HepG2 (cell line): ENCODE measurements around the gene FAM222A. TPM values are rescaled to one million over a fixed set of nuclear protein-coding genes. Genes with fewer than 3 reads are reported as not detected.

Experiments used
- ATF5 ChIP-seq: sonication (generic); formaldehyde crosslinking; IDR thresholded peaks from 2 replicates; pipeline ENCODE4 v1.4.0; 2020; ENCODE audit warnings: mild to moderate bottlenecking, low read depth, missing genetic modification reagents
- FUBP1 ChIP-seq: sonication (generic); formaldehyde crosslinking; IDR thresholded peaks from 2 replicates; pipeline ENCODE4 v1.5.1; 2020; ENCODE audit warnings: missing genetic modification reagents, mild to moderate bottlenecking, borderline replicate concordance
- NFATC3 ChIP-seq: sonication (generic); formaldehyde crosslinking; IDR thresholded peaks from 2 replicates; pipeline ENCODE4 v1.5.1; 2020; ENCODE audit warnings: mild to moderate bottlenecking, missing genetic modification reagents
- PHF21A ChIP-seq: sonication (generic); formaldehyde crosslinking; IDR thresholded peaks from 2 replicates; pipeline ENCODE4 v1.5.0; 2020; ENCODE audit warnings: mild to moderate bottlenecking, missing genetic modification reagents
- SAFB2 ChIP-seq: sonication (generic); formaldehyde crosslinking; IDR thresholded peaks from 2 replicates; pipeline ENCODE4 v1.5.1; 2020; ENCODE audit warnings: missing genetic modification reagents, low read depth, mild to moderate bottlenecking, borderline replicate concordance
- SNAPC5 ChIP-seq: sonication (generic); formaldehyde crosslinking; IDR thresholded peaks from 2 replicates; pipeline ENCODE4 v1.8.1; 2023; ENCODE audit warnings: mild to moderate bottlenecking, missing genetic modification reagents, borderline replicate concordance
- TBX2 ChIP-seq: sonication (generic); formaldehyde crosslinking; IDR thresholded peaks from 2 replicates; pipeline ENCODE4 v1.5.0; 2020; ENCODE audit warnings: missing genetic modification reagents, mild to moderate bottlenecking, borderline replicate concordance
- ZFAT ChIP-seq: sonication (generic); formaldehyde crosslinking; conservative IDR thresholded peaks from 2 replicates; pipeline ENCODE4 v1.8.1; 2023; ENCODE audit warnings: missing genetic modification reagents, inconsistent platforms
- ZKSCAN5 ChIP-seq: sonication (generic); formaldehyde crosslinking; IDR thresholded peaks from 2 replicates; pipeline ENCODE4 v1.5.1; 2020; ENCODE audit warnings: mild to moderate bottlenecking, missing genetic modification reagents
- ZMYM3 ChIP-seq: sonication (generic); formaldehyde crosslinking; IDR thresholded peaks from 2 replicates; pipeline ENCODE4 v1.5.1; 2020; ENCODE audit warnings: mild to moderate bottlenecking, missing genetic modification reagents
- ZNF280B ChIP-seq: sonication (generic); formaldehyde crosslinking; IDR thresholded peaks from 2 replicates; pipeline ENCODE4 v1.5.0; 2020; ENCODE audit warnings: missing genetic modification reagents, mild to moderate bottlenecking, borderline replicate concordance
- polyA plus RNA-seq, 8 experiments: library from polyadenylated mRNA; depleted of rRNA in 3 of 8; stranded (reverse) in 7 of 8; unstranded in 1 of 8; fragments of >200 nt; fragmentation: Illumina TruSeq in 4 of 8; extraction: Trizol in 4 of 8; gene quantifications; 2 replicates each; pipeline versions ENCODE4 v1.2.1 to v1.2.3, GENCODE V29; 2011 to 2016; ENCODE audit warnings: low read depth in 4 of 8, missing spikeins in 1 of 8, mixed read lengths in 1 of 8; ENCODE audit not compliant: insufficient read depth in 1 of 8
- total RNA-seq, 5 experiments: library from RNA; depleted of rRNA; stranded (reverse); fragments of >200 nt; fragmentation: Illumina TruSeq; extraction: Trizol; gene quantifications; 2 replicates each; pipeline ENCODE4 v1.2.3, GENCODE V29; 2016; ENCODE audit warnings: low read depth in 1 of 5
- TF ChIP-seq, protein P1 (sequence below): sonication (generic); formaldehyde crosslinking; IDR thresholded peaks from 2 replicates; pipeline ENCODE4 v1.8.0; 2022; ENCODE audit warnings: missing genetic modification reagents, low read depth, mild to moderate bottlenecking, borderline replicate concordance
- TF ChIP-seq, protein P2 (sequence below): sonication (generic); formaldehyde crosslinking; IDR thresholded peaks from 2 replicates; pipeline ENCODE4 v1.4.0; 2020; ENCODE audit warnings: missing genetic modification reagents
- TF ChIP-seq, protein P3 (sequence below): sonication (generic); formaldehyde crosslinking; IDR thresholded peaks from 2 replicates; pipeline ENCODE4 v1.4.0; 2020; ENCODE audit warnings: missing genetic modification reagents

Gene FAM222A
- total and polyA plus RNA-seq, 2 of the 13 experiments (the other 11 are each of a cell fraction or from before 2014, with no cell fraction given): 2.7 to 9.6 TPM

- TF ChIP-seq TBX2 (no peak), SNAPC5 (no peak), ATF5 (CRISPR knock-in tag) (no peak), ZFAT (CRISPR knock-in tag) (no peak), PHF21A (CRISPR knock-in tag) (no peak), ZMYM3 (CRISPR knock-in tag) (peak; percentile 31; the same call in 1 of the 2 replicates), ZKSCAN5 (CRISPR knock-in tag) (no peak), SAFB2 (CRISPR knock-in tag) (no peak), NFATC3 (no peak), FUBP1 (CRISPR knock-in tag) (no peak), ZNF280B (CRISPR knock-in tag) (no peak)
- TF ChIP-seq, protein P1, sequence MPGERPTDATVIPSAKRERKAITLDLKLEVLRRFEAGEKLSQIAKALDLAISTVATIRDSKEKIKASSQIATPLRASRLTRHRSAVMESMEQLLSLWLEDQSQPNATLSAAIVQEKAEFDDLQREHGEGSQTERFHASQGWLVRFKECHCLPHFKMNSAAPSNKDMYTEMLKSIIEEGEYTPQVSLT (CRISPR knock-in tag): no peak
- TF ChIP-seq, protein P2, sequence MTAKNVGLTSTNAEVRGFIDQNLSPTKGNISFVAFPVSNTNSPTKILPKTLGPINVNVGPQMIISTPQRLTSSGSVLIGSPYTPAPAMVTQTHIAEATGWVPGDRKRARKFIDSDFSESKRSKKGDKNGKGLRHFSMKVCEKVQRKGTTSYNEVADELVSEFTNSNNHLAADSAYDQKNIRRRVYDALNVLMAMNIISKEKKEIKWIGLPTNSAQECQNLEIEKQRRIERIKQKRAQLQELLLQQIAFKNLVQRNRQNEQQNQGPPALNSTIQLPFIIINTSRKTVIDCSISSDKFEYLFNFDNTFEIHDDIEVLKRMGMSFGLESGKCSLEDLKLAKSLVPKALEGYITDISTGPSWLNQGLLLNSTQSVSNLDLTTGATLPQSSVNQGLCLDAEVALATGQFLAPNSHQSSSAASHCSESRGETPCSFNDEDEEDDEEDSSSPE: no peak
- TF ChIP-seq, protein P3, sequence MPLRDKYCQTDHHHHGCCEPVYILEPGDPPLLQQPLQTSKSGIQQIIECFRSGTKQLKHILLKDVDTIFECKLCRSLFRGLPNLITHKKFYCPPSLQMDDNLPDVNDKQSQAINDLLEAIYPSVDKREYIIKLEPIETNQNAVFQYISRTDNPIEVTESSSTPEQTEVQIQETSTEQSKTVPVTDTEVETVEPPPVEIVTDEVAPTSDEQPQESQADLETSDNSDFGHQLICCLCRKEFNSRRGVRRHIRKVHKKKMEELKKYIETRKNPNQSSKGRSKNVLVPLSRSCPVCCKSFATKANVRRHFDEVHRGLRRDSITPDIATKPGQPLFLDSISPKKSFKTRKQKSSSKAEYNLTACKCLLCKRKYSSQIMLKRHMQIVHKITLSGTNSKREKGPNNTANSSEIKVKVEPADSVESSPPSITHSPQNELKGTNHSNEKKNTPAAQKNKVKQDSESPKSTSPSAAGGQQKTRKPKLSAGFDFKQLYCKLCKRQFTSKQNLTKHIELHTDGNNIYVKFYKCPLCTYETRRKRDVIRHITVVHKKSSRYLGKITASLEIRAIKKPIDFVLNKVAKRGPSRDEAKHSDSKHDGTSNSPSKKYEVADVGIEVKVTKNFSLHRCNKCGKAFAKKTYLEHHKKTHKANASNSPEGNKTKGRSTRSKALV (CRISPR knock-in tag): no peak
These were observed 4.7 kb upstream of the FAM222A start (continued) for GRCh38 chr12:109708939-109709338.
